NT2/D1 (cell line): ENCODE results near the gene ZNF91.
"Not testable (repeated sequence)": the region's sequence is repeated elsewhere in the genome, so short reads cannot be mapped to it uniquely, and the experiment has no call there.

Experiments
- DNase-seq: peaks from one replicate; pipeline ENCODE4 v3.0.0-alpha.2; 2011; ENCODE audit warnings: low read depth, low spot score
- H3K27me3 ChIP-seq: 2 replicates; pipeline ENCODE4 v1.6.0; 2011; ENCODE audit warnings: mild to moderate bottlenecking; ENCODE audit not compliant: insufficient read length, insufficient read depth
- H3K36me3 ChIP-seq: 2 replicates; pipeline ENCODE4 v1.6.1; 2011; ENCODE audit warnings: mild to moderate bottlenecking, low read length, mixed read lengths; ENCODE audit not compliant: insufficient read depth, insufficient read length
- H3K4me1 ChIP-seq: 2 replicates; pipeline ENCODE4 v1.5.1; 2011; ENCODE audit not compliant: insufficient read depth, insufficient read length
- H3K4me3 ChIP-seq: 2 replicates; pipeline ENCODE4 v1.5.1; 2011; ENCODE audit warnings: low read depth; ENCODE audit not compliant: insufficient read length
- H3K9ac ChIP-seq: 2 replicates; pipeline ENCODE4 v1.6.0; 2011; ENCODE audit warnings: low read depth; ENCODE audit not compliant: insufficient read length
- H3K9me3 ChIP-seq: 2 replicates; pipeline ENCODE4 v1.5.1; 2011; ENCODE audit warnings: mild to moderate bottlenecking, low read length; ENCODE audit not compliant: insufficient read depth
- SUZ12 ChIP-seq: IDR thresholded peaks from 2 replicates; pipeline ENCODE4 v1.6.1; 2011; ENCODE audit not compliant: insufficient read length, insufficient read depth; ENCODE audit errors: extremely low read depth
- YY1 ChIP-seq: IDR thresholded peaks from 2 replicates; pipeline ENCODE4 v1.6.1; 2011; ENCODE audit not compliant: insufficient read length, insufficient read depth
- ZNF274 ChIP-seq: IDR thresholded peaks from 2 replicates; pipeline ENCODE4 v1.6.1; 2011; ENCODE audit warnings: mild to moderate bottlenecking, low read depth, low read length

Gene ZNF91

GRCh38 chr19:23351806-23352205 is 43.5 kb downstream of the ZNF91 start:
- no peak overlapping the region for H3K4me3 ChIP-seq

DNA sequence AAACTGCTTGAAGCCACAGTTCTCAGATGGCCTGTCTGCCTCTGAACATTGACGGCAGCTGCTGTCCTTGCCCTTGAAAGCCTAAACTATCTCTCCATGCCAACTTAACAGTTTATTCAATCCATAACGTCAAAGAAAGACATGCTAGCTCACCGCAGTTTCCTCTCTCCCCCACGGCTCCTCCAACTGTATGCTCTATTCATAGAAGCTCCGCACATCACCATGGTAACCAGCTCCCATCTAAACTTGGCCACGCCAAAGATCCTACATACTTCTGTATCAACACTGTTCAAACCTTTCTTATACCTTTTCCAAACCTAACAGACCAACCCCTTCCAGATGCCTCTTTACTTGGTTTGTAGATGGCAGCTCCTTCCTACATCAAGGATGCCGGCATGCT is 48.6 kb downstream of the ZNF91 start:
- no peak overlapping the region for H3K4me3 ChIP-seq
- no peak for DNase-seq
- H3K9me3 ChIP-seq, result peaks cover 33% of the 10 kb centered on the region
- TF ChIP-seq SUZ12, result no peak
- no peak for TF ChIP-seq YY1
- TF ChIP-seq ZNF274, result no peak
- H3K4me1 ChIP-seq, result no peaks in the 10 kb centered on the region
- H3K9ac ChIP-seq, result no peak overlapping the region
- H3K36me3 ChIP-seq, result peaks cover 70% of the 10 kb centered on the region
- no peaks in the 10 kb centered on the region for H3K27me3 ChIP-seq

More at GRCh38 chr19:23351806-23352205, 43.5 kb downstream of the ZNF91 start:
- DNase-seq, result no peak
- no peak for TF ChIP-seq YY1
- no peak for TF ChIP-seq ZNF274
- TF ChIP-seq SUZ12, result no peak
- H3K9me3 ChIP-seq, result peaks cover 84% of the 10 kb centered on the region
- H3K27me3 ChIP-seq, result no peaks in the 10 kb centered on the region
- H3K9ac ChIP-seq, result no peak overlapping the region
- no peaks in the 10 kb centered on the region for H3K4me1 ChIP-seq
- peaks cover 58% of the 10 kb centered on the region for H3K36me3 ChIP-seq

DNA sequence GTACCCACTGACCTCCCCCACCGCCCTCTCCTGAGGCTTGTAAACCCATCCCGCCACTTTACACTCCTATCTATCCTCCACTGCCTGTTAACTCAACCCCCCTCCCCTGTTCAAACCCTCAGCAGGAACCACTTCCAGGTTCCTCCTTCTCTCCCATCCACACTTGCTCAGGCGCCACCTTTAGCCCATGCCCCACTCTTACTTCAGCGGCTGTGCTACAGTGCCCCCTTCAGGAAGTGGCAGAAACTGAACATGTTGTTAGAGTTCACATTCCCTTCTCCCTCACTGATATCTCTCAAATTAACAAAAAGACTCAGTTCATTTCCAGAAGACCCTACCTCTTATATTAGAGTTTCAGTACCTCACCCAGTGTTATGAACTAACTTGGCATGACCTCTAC is 49.4 kb downstream of the ZNF91 start:
- H3K27me3 ChIP-seq, result no peaks in the 10 kb centered on the region
- no peak overlapping the region for H3K4me3 ChIP-seq
- DNase-seq, result peak; percentile 23
- H3K9me3 ChIP-seq, result peaks cover 28% of the 10 kb centered on the region
- no peaks in the 10 kb centered on the region for H3K4me1 ChIP-seq
- no peak overlapping the region for H3K9ac ChIP-seq
- H3K36me3 ChIP-seq, result peaks cover 68% of the 10 kb centered on the region
- no peak for TF ChIP-seq YY1

GRCh38 chr19:23343434-23344010 is 51.7 kb downstream of the ZNF91 start:
- Histone ChIP-seq H3K4me1 (no peaks in the 10 kb centered on the region), H3K9me3 (peaks cover 24% of the 10 kb centered on the region), H3K27me3 (no peaks in the 10 kb centered on the region), H3K36me3 (peaks cover 56% of the 10 kb centered on the region), H3K9ac (no peak overlapping the region), H3K4me3 (no peak overlapping the region)
- TF ChIP-seq ZNF274 (no peak), SUZ12 (no peak), YY1 (no peak)
- DNase-seq, result no peak

DNA sequence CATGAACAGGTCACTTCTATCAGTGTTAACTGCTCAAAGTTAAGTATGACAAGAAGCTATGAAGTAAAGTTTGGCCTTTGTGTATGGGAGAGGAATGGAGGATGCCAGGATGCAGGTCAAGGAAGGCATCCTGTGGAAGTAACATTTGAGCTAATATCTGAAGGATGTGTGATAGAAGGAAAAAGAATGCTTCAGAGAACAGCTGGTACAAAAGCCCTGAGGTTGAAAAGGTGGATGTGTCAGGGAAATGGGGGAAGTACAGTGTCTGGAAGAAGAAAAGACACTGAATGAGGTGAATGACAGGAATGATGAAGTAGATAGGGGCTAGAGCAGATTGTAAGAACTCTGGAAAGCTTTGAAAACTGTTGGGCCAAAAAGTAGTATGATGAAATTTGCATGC is 67.1 kb downstream of the ZNF91 start:
- Histone ChIP-seq H3K4me1 (no peaks in the 10 kb centered on the region), H3K9me3 (no peaks in the 10 kb centered on the region), H3K36me3 (peaks cover 4% of the 10 kb centered on the region), H3K27me3 (peaks cover 29% of the 10 kb centered on the region), H3K9ac (no peak overlapping the region), H3K4me3 (no peak overlapping the region)
- DNase-seq, result no peak
- TF ChIP-seq YY1 (no peak), ZNF274 (no peak), SUZ12 (no peak)

DNA sequence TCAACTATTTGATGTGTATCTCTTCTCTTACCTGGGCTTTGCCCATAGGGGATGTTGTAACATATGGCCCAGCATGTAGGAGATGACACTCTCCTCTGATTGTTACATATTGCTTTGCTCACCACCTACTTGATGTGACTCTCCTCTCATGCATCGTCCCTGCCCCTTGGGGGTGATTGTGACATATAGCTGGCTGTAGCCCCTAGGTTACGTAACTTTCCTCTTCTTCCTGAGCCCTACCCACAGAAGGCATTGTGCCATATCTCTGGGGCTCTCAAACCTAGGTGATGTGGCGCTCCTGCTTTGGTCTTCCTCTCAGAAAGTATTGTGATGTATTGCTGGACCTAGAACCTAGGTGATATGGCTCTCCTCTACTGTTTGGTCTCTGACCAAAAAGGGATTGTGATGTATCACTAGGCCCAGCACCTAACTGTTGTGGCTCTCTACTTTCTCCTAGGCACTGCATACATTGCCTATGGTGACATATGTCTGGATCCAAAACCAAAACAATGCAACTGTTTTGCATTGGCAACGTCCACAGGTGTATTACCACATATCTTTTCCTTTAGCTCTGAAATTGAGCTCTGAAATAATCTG is 73.2 kb downstream of the ZNF91 start:
- Histone ChIP-seq H3K36me3 (no peaks in the 10 kb centered on the region), H3K9ac (no peak overlapping the region), H3K9me3 (no peaks in the 10 kb centered on the region), H3K4me3 (no peak overlapping the region), H3K4me1 (no peaks in the 10 kb centered on the region), H3K27me3 (peaks cover 53% of the 10 kb centered on the region)
- TF ChIP-seq ZNF274 (no peak), YY1 (no peak), SUZ12 (no peak)
- DNase-seq, result no peak

DNA sequence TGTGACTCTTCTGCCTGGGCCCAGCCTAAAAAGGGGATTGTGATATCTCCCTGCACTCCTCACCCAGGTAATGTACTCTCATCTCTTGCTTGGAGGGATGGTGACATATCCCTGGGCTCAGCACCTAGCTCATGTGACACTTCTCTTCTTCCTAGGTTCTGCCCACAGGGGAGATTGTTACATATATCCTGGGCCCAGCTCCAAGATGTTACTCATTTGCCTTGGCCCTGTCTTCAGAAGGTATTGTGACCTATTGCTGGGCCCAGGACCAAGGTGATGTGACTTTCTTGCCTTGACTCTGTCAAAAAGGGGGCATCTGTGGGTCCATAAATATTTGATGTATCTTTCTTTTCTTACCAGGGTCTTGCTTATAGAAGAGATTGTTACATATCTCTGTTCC is 73.9 kb downstream of the ZNF91 start:
- H3K9me3 ChIP-seq, H3K36me3 ChIP-seq, H3K9ac ChIP-seq, DNase-seq, H3K4me3 ChIP-seq, H3K4me1 ChIP-seq: not testable (repeated sequence)
- peaks cover 53% of the 10 kb centered on the region for H3K27me3 ChIP-seq

DNA sequence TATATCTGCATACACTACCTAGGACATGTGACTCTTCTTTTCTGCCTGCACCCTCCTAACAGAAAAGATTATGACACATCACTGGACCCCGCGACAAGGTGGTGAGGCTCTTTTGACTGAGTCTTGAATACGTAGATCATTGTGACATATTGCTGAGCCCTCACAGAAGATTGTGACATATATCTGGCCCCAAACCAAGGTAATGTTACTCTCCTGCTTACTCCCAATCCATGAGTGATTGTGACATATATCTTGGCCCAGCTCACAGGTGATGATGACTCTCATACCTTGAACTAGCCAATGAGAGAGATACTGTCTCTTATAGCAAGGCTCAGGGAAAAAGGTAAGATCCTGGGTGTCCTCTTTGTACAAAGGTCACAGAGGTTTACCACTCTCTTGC is 75.7 kb downstream of the ZNF91 start:
- DNase-seq, H3K9ac ChIP-seq, H3K9me3 ChIP-seq, H3K36me3 ChIP-seq, H3K4me1 ChIP-seq, H3K4me3 ChIP-seq: not testable (repeated sequence)
- H3K27me3 ChIP-seq, result peaks cover 37% of the 10 kb centered on the region

- H3K9ac ChIP-seq, H3K4me1 ChIP-seq, H3K36me3 ChIP-seq, DNase-seq, H3K9me3 ChIP-seq, H3K4me3 ChIP-seq: not testable (repeated sequence)
- peaks cover 31% of the 10 kb centered on the region for H3K27me3 ChIP-seq
Measured at GRCh38 chr19:23318941-23319340, 76.3 kb downstream of the ZNF91 start.
